Fibroblast of lung (primary cell): ENCODE results near the gene PCDHA1. TPM values are rescaled to one million over a fixed set of nuclear protein-coding genes. Genes with fewer than 3 reads are reported as not detected.

Source experiments
- DNase-seq, 2 donors: peaks; one replicate each; pipeline versions ENCODE4 v3.0.0 to v3.0.0-alpha.2; 2010; ENCODE audit warnings: low read depth in 2 of 2
- H2AFZ ChIP-seq: 2 replicates; pipeline ENCODE4 v1.5.1; 2012; ENCODE audit warnings: low read length, control low read depth, inconsistent platforms
- H3K27ac ChIP-seq: 2 replicates; pipeline ENCODE4 v1.5.1; 2011; ENCODE audit warnings: low read length, control low read depth; ENCODE audit not compliant: insufficient read depth
- H3K27me3 ChIP-seq: 2 replicates; pipeline ENCODE4 v1.5.1; 2011; ENCODE audit warnings: mild to moderate bottlenecking, low read length; ENCODE audit not compliant: control insufficient read depth, insufficient read depth
- H3K36me3 ChIP-seq: 2 replicates; pipeline ENCODE4 v1.5.1; 2011; ENCODE audit warnings: low read length; ENCODE audit not compliant: control insufficient read depth, insufficient read depth
- H3K4me1 ChIP-seq: 2 replicates; pipeline ENCODE4 v1.5.1; 2011; ENCODE audit warnings: low read length; ENCODE audit not compliant: control insufficient read depth, insufficient read depth; ENCODE audit errors: extremely low read depth
- H3K4me2 ChIP-seq: 2 replicates; pipeline ENCODE4 v1.5.1; 2011; ENCODE audit warnings: low read length, control low read depth; ENCODE audit not compliant: insufficient read depth; ENCODE audit errors: extremely low read depth
- H3K4me3 ChIP-seq, 4 experiments: fragments of 200-600 bp in 1 of 4; sonication (generic) in 1 of 4; replicated peaks in 1 of 4; 2 replicates each; pipeline ENCODE4 v1.5.1; 2011 to 2016; ENCODE audit warnings: low read length in 4 of 4, low read depth in 3 of 4, mild to moderate bottlenecking in 3 of 4, control low read depth in 2 of 4, inconsistent platforms in 1 of 4, mixed read lengths in 1 of 4; ENCODE audit not compliant: insufficient read depth in 1 of 4; ENCODE audit errors: control extremely low read depth in 1 of 4
- H3K79me2 ChIP-seq: 2 replicates; pipeline ENCODE4 v1.5.1; 2012; ENCODE audit warnings: mild to moderate bottlenecking, low read length, inconsistent platforms; ENCODE audit not compliant: control insufficient read depth, insufficient read depth
- H3K9ac ChIP-seq: 2 replicates; pipeline ENCODE4 v1.5.1; 2011; ENCODE audit warnings: mild to moderate bottlenecking, low read length, control low read depth; ENCODE audit not compliant: insufficient read depth
- H3K9me3 ChIP-seq: 2 replicates; pipeline ENCODE4 v1.5.1; 2012; ENCODE audit warnings: low read depth, low read length; ENCODE audit not compliant: control insufficient read depth, insufficient read depth
- H4K20me1 ChIP-seq: 2 replicates; pipeline ENCODE4 v1.5.1; 2011; ENCODE audit warnings: low read length; ENCODE audit not compliant: control insufficient read depth, insufficient read depth; ENCODE audit errors: extremely low read depth
- CTCF ChIP-seq, 2 donors: IDR thresholded peaks in 1 of 2; conservative IDR thresholded peaks in 1 of 2; 1 replicate in 1 of 2; 2 replicates in 1 of 2; pipeline ENCODE4 v1.5.1; 2011 to 2012; ENCODE audit warnings: low read length in 2 of 2, control low read depth in 1 of 2, inconsistent platforms in 1 of 2, low read depth in 1 of 2, mild to moderate bottlenecking in 1 of 2
- EZH2 ChIP-seq: IDR thresholded peaks from 2 replicates; pipeline ENCODE4 v1.5.1; 2012; ENCODE audit warnings: low read length, control low read depth, mild to moderate bottlenecking; ENCODE audit errors: missing control alignments
- polyA plus RNA-seq, 2 donors: library from polyadenylated mRNA; depleted of rRNA in 1 of 2; stranded (reverse) in 1 of 2; unstranded in 1 of 2; fragments of >200 nt; gene quantifications; 2 replicates each; pipeline ENCODE4 v1.2.1, GENCODE V29; 2011 to 2012; ENCODE audit warnings: missing spikeins in 1 of 2
- total RNA-seq: library from RNA; depleted of rRNA; stranded (reverse); fragments of >200 nt; gene quantifications from 2 replicates; pipeline ENCODE4 v1.2.1, GENCODE V29; 2014

PCDHA1 gene
- total and polyA plus RNA-seq, 2 donors (not counting 1 experiment from before 2014, with no cell fraction given) = under 0.01 to 0.12 TPM

- H3K79me2 ChIP-seq = no peaks in the 10 kb centered on the region
- DNase-seq = no peak
- H3K4me2 ChIP-seq = no peak overlapping the region
- TF ChIP-seq EZH2 (no peak), CTCF (conservative IDR thresholded peaks at IDR 0.05 in 1 of 2, IDR thresholded peaks at IDR 0.05 in 1 of 2; ENCODE audit: low read depth in 1 of 2, low read length in 2 of 2) (no peak)
- no peaks in the 10 kb centered on the region for H3K4me1 ChIP-seq
- no peak overlapping the region for H3K9ac ChIP-seq
- H3K36me3 ChIP-seq = no peaks in the 10 kb centered on the region
- H3K27ac ChIP-seq = no peak overlapping the region
- no peaks in the 10 kb centered on the region for H4K20me1 ChIP-seq
- H2AFZ ChIP-seq = no peak overlapping the region
- no peaks in the 10 kb centered on the region for H3K27me3 ChIP-seq
- H3K9me3 ChIP-seq = no peaks in the 10 kb centered on the region
- H3K4me3 ChIP-seq = no peak overlapping the region
Measured at GRCh38 chr5:141042555-141042954, 256.6 kb downstream of the PCDHA1 start.

- Histone ChIP-seq H3K79me2 (no peaks in the 10 kb centered on the region), H2AFZ (no peak within 1 kb of the TSS), H3K9ac (no peak within 1 kb of the TSS), H3K4me2 (peak within 1 kb of the TSS; percentile 3), H3K27ac (no peak within 1 kb of the TSS), H4K20me1 (no peaks in the 10 kb centered on the region), H3K36me3 (no peaks in the 10 kb centered on the region), H3K4me1 (no peaks in the 10 kb centered on the region), H3K27me3 (no peaks in the 10 kb centered on the region), H3K4me3 (peak within 1 kb of the TSS in 3 of 4 experiments; percentile 4 to 44 (median 32)), H3K9me3 (no peaks in the 10 kb centered on the region)
- TF ChIP-seq CTCF (conservative IDR thresholded peaks at IDR 0.05 in 1 of 2, IDR thresholded peaks at IDR 0.05 in 1 of 2; ENCODE audit: low read depth in 1 of 2, low read length in 2 of 2) (no peak), EZH2 (no peak)
- no peak for DNase-seq
Measured at GRCh38 chr5:141050622-141051520, 264.9 kb downstream of the PCDHA1 start, which contains the start of gene PCDHB1. PCDHB1 (plus strand) TSS chr5:141051374; CDS start chr5:141051471, 97 bp downstream.

- Histone ChIP-seq H3K4me2 (peak overlapping the region; percentile 3), H2AFZ (no peak overlapping the region), H3K4me3 (peak overlapping the region in 3 of 4 experiments; percentile 4 to 44 (median 32)), H3K9ac (no peak overlapping the region), H3K36me3 (no peaks in the 10 kb centered on the region), H3K4me1 (no peaks in the 10 kb centered on the region), H3K27me3 (no peaks in the 10 kb centered on the region), H3K9me3 (no peaks in the 10 kb centered on the region), H3K27ac (no peak overlapping the region), H3K79me2 (no peaks in the 10 kb centered on the region), H4K20me1 (no peaks in the 10 kb centered on the region)
- no peak for DNase-seq
- TF ChIP-seq CTCF (conservative IDR thresholded peaks at IDR 0.05 in 1 of 2, IDR thresholded peaks at IDR 0.05 in 1 of 2; ENCODE audit: low read depth in 1 of 2, low read length in 2 of 2) (no peak), EZH2 (no peak)
Measured at GRCh38 chr5:141051521-141051866, 265.6 kb downstream of the PCDHA1 start.
